CD4-positive, alpha-beta T cell treated with Interleukin-6 at 100 ng/mL for 8 hours (primary cell): ENCODE measurements around the gene MTUS2.

Source experiments
- DNase-seq: peaks from one replicate; pipeline ENCODE4 v3.0.0-alpha.2; 2020; ENCODE audit warnings: mixed read lengths, low spot score

The MTUS2 gene

DNA sequence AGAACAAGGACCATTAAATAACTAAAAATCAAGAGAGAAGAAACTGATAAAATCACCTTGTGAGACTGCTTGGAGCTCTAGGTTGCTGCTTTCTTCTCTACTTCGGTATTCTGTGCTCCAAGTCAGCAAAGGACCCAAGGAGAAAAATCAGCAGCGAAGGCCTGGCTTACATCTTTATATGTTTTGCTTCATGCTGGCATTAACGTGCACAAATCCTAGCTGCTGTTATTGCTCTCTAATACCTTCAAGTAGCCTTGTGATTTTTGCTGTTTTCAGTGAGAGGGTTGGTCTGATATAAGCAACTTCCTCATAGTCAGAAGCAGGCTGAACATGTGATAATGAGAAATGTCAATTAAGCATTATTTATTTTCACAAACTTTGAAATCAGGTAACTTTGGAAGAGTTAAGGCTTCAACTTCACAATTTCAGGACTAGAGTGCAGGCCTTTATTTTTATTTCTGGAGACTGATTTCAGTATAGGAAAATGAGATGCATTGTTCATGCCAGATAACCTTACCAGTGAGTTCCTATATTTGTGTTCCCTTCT is 410.2 kb downstream of the MTUS2 start:
- DNase-seq, result no peak

DNA sequence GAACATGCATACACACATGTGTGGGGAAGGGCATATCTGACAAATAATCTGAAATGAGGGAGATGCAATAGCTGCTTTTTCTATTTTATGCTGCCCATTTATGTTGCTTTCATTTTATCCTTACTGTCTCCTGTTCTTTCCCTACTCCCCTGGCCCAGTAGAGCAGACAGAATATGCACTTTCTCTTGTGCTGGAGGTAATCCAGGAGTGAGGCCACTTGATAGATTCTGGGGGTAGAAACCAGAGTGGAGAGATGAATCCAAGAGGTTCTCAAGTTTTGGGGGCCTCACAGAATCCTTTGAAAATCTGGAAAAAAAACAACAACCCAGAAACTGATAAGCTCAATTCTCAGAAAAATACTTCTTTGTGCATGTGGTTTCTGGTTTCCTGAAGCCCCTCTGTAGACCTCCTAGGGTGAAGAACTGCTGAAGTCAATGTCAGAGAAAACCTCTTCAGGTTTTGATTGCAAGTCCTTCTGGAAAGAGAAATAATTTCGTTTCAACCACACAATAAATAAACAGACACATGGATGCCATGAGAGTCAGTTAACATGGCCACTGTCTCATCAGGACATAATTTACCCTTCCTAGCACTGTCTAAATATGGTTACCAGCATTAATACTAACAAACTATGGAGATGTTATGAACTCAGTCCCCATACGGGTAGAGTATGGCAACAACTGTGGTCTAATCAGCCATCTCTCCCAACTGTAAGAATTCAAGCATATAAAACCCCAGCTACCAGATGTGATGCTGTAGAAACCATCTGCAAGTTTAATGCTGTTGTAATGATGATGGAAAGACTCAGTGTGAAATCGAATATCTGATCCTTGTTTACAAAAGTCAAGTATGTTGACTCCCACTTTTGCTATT is 419.8 kb downstream of the MTUS2 start:
- no peak for DNase-seq

DNA sequence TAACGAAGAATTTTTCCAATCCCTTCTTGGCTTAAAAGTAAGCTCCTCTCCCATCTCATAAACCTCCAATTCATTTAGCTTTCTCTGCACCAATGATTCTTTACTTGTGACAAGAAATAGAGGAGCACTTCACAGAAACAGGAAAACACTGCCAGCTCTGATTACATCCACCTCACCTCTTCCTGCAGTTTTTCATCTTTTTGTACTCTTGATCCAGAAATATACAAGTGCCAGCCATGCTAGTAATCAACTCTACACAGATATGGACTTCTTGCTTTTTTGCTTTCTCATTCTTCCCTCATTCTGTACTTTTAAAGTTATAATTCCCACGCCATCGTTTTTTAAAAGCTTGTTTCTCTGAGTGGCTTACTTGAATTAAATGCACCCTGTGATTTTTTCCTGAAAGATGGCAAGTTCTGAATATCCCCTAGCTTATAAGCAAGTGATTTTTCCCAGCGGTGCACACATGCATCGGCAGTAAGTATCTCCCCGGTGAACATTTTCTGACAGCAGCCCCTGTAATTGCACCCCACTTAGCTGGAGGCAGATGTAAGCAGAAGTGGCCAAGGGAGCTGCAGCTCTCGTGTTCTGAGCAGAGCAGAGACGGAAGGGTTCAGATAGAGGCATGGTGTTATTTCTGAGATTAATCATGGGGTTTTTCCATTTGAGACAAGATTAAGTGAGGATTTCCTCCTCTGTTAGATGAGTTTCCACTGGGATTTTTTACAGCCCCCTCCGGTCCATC is 434.7 kb downstream of the MTUS2 start:
- no peak for DNase-seq

DNA sequence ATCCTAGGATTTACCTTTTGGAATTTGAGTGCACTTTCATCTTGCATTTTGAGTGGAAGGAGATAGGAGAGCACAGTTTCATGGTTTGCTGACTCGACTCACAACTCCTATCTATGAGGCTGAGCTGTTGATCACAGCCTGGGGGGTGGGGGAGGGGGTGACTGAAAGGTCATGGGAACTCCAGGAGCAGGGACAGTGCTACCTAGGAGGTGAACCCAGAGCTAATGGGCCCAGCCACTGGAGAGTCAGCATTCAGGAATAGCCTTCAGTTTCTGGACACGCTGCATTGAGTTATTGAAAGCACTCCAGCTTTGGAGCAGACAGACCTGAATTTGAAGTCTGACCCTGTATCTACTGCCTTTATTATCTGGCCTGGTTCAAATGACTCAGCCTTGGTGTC is 435.4 kb downstream of the MTUS2 start:
- DNase-seq, result no peak

DNA sequence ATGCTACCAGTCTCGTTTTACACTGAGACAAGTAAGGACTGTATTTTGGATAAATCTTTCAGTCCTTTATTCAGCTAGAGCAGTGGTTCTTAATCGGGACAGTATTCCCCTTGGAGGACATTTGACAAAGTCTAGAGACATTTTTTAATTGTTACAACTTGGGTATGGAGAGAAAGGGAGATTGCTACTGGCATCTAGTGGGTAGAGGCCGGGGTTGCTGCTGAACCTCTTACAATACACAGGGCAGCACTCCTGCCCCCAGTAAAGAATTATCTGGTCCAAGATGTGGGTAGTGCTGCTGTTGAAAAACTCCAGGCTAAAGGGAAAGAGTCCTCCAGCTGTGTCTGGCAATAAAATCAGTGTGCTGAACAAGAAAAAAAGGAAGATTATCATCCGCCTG is 440.5 kb downstream of the MTUS2 start:
- no peak for DNase-seq

DNA sequence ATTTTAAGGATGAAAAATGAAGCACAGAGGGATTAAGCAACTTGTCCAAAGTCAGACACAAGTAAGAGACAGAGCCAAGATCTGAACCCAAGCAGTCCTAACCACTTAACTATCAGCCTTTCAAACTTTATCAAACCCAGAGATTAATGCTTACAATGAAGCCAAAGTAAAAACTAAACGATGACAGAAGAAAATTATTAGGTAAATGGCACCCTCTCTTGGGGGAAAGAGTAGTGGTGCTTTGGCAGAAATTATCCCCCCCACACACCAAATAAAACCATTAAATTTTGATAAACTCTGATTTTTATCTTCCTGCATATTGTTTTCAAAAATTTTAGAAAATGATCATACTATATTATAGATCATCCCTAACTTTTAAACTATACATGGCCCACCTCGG is 446.1 kb downstream of the MTUS2 start:
- no peak for DNase-seq

DNA sequence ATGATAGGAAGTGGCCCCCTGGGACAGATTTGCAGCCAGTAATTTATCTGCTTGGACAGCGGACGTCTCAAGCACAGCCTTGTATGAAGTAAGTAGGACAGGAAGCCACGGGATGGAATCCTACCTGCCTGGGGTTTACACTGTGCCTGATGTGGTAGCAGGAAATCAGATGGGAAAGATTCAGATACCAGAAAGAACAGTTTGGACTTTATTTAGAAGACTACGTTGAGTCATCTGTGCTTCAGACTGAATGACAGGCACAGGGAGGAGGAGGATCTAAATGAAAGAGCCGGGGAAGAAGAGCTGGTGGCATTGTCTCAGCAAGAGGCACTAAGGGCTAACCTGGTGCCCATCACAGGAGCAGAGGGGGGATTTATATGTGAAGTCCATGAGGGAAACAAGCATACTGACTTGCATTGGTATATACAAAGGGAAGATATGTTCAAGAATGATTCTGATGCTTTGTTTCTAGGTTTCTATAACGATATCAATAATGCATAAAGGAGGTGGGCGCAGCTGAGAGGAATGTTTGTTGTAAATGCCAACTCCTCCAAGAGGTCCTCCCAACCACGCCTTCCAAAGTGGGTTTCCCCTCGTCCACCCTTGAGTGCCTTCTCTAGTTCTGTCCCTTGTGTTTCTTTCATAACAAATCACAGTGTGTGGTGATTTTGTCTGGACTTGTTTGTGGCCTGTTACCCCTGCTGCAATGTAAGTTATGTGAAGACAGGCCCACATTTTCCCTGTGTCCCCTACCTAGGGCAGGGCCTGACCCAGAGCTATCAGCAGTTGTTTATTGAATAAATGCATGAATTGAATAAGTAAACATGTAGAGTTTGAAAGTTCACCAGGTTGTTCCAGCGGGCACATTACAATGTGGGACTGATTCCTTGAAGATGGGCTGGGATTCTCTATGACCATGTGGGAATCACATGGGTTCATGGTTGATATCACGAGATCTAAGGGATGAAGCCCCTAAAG is 446.9 kb downstream of the MTUS2 start:
- DNase-seq, result no peak

DNA sequence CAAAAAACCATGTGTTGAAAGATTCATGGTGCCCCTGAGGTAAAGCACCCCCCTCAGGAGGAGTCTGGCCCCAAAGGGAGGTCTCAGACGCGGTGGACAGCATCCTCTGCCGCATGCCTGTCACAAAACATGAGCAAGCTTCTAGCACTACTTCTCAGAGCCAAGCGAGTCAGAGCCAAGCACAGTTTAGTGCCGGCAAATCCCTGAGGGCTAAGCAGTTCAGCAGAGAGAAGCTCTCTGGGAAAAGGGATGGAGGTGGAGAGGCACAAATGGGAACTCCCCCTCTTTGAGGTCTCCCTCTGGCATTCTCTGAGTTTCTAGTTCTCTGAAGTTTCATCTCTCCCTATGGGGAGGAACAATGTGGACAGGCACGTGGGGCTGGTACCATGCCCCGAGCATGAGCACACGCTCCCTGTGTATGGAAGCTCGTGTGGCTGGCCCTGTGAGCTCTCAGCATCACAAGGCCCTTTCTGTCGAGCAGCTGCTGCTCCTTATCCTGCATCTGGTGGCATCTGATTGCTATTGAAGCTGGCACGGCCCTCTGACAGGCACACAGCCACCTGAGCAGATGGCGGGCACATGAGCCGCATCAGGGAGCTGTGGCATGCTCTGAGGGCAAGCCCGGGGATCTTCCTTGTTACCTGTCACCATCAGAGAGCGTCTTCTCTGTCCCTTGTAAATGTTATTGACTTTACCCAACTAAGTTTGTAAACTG is 450.3 kb downstream of the MTUS2 start:
- DNase-seq, result no peak

DNA sequence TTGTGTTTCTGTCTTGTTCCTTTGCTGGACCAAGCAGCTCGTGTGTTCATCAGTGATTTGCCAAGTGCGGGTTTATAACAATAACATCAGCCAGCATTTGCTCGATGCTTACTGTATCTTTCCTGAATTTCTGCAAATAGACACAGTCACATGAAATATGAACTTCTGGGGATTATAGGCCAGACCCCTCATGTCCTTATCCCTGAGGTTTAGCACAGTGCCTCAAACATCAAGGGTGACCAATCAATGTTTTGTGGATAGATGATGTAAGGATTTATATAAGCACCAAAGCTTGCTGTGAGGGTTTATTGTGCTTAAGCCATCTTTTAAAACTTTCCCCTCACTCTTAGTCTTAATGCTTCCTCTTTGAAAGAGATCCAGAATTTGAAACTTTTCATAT is 451.5 kb downstream of the MTUS2 start:
- no peak for DNase-seq

DNA sequence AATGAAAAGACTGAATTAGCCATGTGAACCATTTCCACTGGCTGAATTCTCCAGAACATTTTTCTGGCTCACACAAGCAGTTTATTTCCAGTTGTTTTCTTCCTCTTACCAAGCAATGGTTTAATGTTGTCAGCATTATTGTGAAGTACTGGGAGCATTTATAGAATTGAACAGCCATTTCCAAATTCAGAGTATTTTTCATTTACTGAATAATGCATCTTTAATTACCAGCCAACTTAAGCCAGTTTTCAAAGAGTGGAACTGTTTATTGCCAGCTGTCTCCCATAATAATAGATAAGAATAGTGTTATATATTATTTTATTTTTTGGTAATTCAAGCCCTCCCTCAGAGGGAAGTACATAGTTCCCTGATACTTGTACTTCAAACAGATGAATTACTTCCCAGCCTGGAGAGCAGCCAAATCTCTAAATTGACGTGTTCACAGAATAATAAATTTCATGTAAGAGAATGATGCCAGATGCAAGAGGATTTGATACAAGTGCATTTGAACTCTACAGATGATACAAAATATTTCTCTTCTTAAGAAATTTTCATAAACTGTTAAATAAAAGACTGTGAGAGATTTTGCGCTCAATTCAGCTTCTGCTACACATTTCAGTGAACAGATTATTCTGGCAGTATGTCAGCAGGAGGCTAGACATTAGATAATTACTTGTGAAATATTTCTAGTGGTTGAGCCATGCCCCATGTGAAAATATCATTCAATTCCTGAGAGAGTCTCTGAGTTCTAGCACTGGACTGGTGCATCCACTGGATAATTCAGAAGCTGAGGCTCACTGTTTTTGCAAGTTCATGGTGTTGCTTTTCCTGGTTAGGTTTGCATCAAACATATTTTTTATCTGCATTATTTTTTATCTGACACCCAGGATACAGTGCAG is 459.5 kb downstream of the MTUS2 start:
- DNase-seq, result no peak

DNA sequence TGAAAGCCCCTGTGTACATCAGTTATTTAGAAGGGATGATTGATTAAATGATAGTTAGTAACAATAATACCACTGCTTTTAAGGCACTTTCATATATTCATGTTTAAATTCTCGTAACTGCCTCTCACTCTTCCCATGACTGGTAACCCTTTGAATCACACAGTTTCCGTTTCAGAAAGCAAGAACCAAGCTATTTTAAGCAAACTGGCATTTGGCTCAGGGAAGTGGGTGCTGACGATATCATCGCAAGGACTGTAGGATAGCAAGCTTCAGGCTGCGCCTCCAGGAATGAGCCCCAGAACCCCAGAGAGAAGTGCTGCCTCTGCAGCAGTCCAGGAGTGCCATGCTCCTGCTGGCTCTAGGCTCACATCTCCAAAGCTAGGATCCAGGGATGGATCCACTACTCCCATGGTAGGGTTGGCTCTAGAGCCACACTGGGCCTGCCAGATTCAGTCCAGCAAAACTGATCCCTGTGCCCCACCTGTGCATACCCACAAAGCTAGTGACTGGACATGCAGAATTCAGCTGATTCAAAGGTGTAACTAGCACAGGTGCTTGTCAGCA is 461.9 kb downstream of the MTUS2 start:
- DNase-seq, result no peak

DNA sequence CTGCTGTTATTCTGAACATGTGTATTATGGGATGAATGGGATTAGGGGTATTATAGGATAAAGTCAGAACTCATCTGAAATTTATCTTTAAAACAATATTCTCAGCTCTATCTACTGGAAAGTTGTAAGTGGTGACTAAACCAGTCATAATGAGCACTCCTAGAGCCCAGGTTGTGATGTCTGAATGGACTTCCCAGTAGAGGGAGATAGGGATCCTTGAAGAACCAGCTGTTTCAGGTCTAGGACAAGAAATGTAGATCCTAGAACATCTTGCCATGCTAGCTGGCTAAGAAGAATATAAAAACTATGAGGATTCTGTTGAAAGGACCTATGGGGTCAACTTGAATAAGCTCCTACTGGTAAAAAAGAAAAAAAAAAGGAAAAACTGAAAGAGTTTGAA is 464.6 kb downstream of the MTUS2 start:
- no peak for DNase-seq

DNA sequence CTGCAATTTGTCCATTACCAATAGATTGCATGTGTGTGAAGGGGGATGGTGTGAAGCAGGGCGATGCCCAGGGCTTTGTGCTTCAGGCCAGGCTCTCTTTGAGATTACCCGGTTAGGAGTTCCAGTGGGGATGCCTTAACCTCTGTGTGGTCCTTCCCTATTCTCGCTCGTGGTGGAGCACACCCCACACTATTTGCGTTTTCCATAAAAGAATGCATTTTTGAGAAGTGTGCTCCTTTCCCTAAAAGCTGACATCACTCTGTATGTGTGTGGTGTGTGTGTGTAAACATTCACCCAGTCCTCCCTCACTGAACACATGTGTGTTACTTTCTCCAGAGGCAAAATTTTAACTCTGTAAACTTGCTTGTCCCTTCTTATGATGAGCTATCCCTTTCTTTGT is 467.1 kb downstream of the MTUS2 start:
- DNase-seq, result no peak

DNA sequence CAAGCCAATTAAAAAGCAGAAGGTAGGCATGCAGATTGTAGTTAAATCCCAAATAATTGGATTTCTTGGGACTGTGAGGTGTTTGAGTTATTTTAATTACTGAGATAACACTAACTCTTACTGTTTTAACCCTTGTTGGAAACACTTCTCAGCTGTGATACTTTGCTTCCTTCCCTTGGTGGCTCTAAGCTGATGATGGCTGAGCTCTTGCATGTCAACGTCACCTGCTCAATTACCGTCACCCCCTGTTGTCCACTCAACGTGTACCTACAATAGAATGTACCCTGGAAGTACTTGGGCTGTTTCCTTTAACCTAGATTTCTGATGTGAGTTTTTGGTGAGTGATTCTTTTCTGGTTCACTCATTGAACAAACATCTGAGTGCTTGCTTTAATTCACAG is 471.9 kb downstream of the MTUS2 start:
- DNase-seq, result no peak

DNA sequence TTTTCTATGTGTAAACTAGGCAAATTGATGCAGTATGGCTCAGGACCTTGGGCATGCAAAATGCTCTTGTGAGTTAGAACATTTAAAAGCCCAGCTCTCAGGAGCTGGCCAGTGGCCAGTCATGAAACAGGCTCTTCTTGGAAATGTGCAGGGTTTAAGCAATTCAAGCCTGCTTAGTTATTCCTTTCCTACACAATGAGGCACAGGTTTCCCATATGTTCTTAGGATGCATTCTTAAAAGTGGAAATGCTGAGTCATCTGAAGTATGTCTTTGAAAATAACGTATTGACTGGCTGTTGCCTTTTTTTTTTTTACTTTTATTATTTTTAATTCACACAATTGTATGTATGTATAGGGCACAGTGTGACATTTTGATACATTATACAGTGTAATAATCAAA is 474.7 kb downstream of the MTUS2 start:
- no peak for DNase-seq

DNA sequence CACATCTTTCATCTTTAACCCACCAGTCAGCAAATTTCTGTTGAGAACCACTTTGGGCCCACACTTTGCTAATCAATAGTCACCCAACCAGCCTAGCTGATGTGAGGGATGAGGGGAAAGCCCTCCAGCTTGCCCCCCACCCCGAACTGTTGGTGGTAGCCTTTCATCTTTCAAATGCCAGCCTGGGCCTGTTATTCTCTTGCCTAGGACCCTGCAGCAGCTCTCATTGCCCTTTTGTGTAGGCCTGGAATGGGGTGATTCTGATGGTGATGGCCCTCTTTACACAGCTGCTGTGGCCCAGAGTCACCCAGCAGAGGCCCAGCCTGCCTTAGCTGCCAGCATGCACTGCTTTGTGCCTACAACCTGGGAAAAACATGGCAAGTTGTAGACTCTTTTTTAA is 480.9 kb downstream of the MTUS2 start:
- no peak for DNase-seq

DNA sequence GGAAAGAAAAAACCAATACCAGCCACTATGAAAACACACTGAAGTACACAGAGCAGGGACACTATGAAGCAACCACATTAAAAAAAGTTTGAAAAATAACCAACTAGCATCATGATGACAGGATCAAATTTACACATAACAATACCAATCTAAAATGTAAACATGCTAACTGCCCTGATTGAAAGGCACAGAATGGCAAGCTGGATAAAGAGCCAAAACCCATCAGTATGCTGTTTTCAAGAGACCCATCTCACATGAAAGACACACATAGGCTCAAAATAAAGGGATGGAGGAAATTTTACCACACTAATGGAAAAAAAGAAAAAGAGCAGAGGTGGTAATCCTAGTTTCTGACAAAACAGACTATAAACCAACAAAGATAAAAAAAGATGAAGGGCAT is 484.0 kb downstream of the MTUS2 start:
- no peak for DNase-seq

DNA sequence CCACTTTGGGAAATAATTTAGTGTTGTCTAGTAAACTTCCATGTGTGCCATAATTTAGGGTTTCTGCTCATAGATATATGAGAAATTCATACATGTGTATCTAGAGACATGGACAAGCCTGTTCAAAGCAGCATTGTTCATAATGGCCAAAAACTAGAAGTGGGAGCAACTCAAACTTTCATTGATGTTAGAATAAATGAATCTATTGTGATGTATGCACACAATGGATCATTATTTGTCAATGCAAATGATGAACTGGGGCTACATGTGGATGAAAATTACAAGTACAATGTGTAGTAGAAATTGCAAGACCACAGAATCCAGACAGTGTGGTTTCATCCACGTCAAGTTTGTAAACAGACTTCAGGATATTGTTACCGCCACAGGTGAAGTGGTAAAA is 490.7 kb downstream of the MTUS2 start:
- DNase-seq, result no peak

DNA sequence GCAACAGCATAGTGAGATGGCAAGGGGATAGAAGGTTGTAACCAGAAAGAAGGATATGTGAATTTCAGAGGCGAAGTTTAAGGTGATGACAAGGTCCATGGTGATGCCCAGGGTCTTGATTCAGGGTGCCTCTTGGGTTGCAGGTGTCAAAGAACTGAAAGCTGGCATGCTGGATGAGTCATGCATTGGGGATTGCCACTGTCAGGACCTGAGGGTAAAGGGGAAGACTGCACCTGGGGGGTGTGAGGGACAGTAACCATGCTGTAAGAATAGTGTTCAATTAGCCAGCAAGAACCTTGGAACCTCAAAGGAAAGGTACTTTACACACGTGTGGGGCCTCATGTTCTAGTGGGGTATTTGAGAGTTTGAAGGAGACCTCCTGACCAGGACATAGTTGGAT is 495.7 kb downstream of the MTUS2 start:
- DNase-seq, result no peak

DNA sequence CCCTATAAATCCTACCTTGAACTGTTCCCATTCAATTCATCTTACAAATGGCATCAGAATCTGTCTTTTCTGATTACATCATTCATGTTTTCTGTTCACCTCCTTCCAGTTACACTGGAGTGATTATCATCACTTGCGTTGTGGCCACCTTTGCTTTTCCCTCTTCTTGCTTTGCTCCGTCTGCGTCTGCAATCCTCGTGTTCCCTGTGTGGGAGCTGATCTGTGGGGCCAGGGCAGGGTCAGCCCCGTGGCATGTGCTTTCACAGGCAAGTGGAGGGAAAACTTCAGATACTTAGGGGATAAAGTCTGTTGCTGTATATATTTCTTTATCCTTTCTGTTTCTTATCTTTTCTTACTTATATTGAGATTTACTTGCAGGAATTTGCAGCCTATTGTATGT is 497.7 kb downstream of the MTUS2 start:
- DNase-seq, result no peak
